Measurements from ENCODE around the gene KLRF1. TPM values are rescaled to one million over a fixed set of nuclear protein-coding genes. Genes with fewer than 3 reads are reported as not detected.

Gene KLRF1
- polyA plus RNA-seq, 1 of the 3 experiments (the other 2 are of a cell fraction), result not detected

DNA sequence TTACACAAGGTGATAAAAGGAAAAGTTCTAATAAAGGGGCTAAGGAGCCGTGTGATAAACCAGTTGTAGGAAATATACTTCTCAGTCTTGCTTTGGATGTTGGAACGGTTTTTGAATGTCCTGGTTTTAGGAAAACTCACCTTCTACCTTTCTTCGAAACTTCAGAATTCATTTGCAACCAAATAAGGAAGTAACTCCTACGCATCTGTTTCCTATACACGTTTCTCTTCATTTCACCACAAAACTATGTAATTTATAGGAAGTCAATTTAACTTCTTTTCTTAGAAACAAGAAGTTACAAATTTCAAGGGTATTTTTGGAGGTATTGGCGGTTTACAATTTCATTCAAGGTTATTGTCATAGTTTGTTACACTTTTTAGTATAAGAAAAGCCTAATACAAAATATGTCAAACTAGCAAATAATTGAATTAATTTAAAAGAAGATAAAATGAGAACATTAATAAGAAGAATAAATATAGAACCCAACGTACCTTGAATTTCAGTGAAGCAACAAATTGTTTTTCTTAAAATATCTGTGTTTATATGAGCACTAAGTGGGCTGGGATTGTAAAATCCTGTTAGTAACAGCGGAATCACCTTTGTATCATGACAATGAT lies 33.4 kb upstream of the KLRF1 start:
- H3K4me1 ChIP-seq (ENCODE audit: control insufficient read depth in 1 of 2, insufficient read depth in 2 of 2, low read depth in 1 of 2, low read length in 1 of 2), result no peaks in the 10 kb centered on the region
- H3K4me2 ChIP-seq, result no peak overlapping the region
- H3K9me2 ChIP-seq, result no peaks in the 10 kb centered on the region
- no peak overlapping the region for H3K9ac ChIP-seq
- no peaks in the 10 kb centered on the region; the same call in 1 of the 2 replicates for H3K27me3 ChIP-seq (ENCODE audit: insufficient read depth)
- no peaks in the 10 kb centered on the region for H3K36me3 ChIP-seq (replicated peaks in 1 of 2; ENCODE audit: control insufficient read depth in 1 of 2, insufficient read depth in 2 of 2, low read length in 1 of 2)
- H2AFZ ChIP-seq (ENCODE audit: low read depth), result no peak overlapping the region
- no peaks in the 10 kb centered on the region for H3K9me3 ChIP-seq
- no peak overlapping the region for H3K4me3 ChIP-seq (ENCODE audit: low read depth in 2 of 2, low read length in 1 of 2)
- H3F3A ChIP-seq (replicated peaks; ENCODE audit: insufficient read depth), result no peaks in the 10 kb centered on the region
- H3K27ac ChIP-seq (ENCODE audit: low read depth in 2 of 2, low read length in 1 of 2), result no peak overlapping the region
- ChIA-PET POLR2A (no interaction called here), CTCF (interaction anchor here (0.7 kb wide), 1 partner anchor 20 kb away, joined by 3 read pairs; no protein-coding TSS in a partner anchor)
- 16% methylated on average over 8 of the region's 8 CpGs for WGBS (ENCODE audit: low lambda C conversion rate)
- TF ChIP-seq TAF1 (IDR thresholded peaks at IDR 0.05; ENCODE audit: borderline replicate concordance, low read depth, low read length) (no peak), NFIC (IDR thresholded peaks at IDR 0.05; ENCODE audit: borderline replicate concordance) (no peak), RCOR1 (IDR thresholded peaks at IDR 0.05; ENCODE audit: low read length) (no peak), TEAD4 (IDR thresholded peaks at IDR 0.05; ENCODE audit: borderline replicate concordance, insufficient read depth) (no peak), EZH2phosphoT487 (IDR thresholded peaks at IDR 0.05; ENCODE audit: borderline replicate concordance, low read depth) (no peak), RXRA (IDR thresholded peaks at IDR 0.05; ENCODE audit: borderline replicate concordance, low read depth) (no peak), CHD2 (IDR thresholded peaks at IDR 0.05; ENCODE audit: low read length, partially characterized antibody) (no peak), ELF1 (IDR thresholded peaks at IDR 0.05) (no peak), YY1 (IDR thresholded peaks at IDR 0.05; ENCODE audit: low read depth) (no peak), MEF2A (IDR thresholded peaks at IDR 0.05; ENCODE audit: borderline replicate concordance, low read depth) (no peak), JUND (IDR thresholded peaks at IDR 0.05) (no peak), SMC3 (IDR thresholded peaks at IDR 0.05; ENCODE audit: low read depth, low read length) (no peak), NRF1 (IDR thresholded peaks at IDR 0.05; ENCODE audit: low read depth, low read length) (no peak), GABPA (IDR thresholded peaks at IDR 0.05; ENCODE audit: low read depth) (no peak)
- H3K79me2 ChIP-seq (ENCODE audit: insufficient read depth), result no peaks in the 10 kb centered on the region
- H4K20me1 ChIP-seq (ENCODE audit: insufficient read depth), result no peaks in the 10 kb centered on the region
- no peak for DNase-seq

DNA sequence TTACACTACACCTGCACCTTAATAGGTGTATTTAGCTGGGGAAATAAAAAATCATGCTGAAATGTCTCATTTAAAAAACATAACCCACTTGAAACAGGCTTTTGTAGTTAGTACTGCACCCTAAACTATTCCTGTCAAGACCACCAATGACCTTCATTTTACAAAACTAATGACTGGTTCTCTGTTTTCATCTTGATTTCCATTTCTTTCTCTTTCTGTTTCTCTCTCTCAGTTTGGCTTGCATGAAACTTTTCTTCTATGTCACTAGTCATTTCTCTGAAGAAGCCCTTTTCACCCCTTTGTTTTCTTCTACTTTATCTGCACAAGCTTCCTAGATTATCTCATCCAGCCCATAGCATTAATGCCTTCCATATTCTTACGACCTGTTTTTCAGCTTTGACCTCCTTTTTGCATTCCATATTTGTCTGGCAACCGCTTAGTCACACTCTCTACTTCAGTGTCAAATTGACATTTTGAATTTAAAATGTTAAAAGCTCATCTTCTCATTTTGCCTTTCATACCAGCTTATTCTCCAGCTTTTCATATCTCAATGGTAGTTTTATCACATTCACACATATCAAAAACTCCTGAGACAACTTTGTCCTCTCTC lies 32.7 kb upstream of the KLRF1 start:
- WGBS (ENCODE audit: low lambda C conversion rate), result 10% methylated on average over 2 of the region's 2 CpGs
- Histone ChIP-seq H2AFZ (ENCODE audit: low read depth) (no peak overlapping the region), H3K79me2 (ENCODE audit: insufficient read depth) (no peaks in the 10 kb centered on the region), H3K4me1 (ENCODE audit: control insufficient read depth in 1 of 2, insufficient read depth in 2 of 2, low read depth in 1 of 2, low read length in 1 of 2) (no peaks in the 10 kb centered on the region), H3K27ac (ENCODE audit: low read depth in 2 of 2, low read length in 1 of 2) (no peak overlapping the region), H4K20me1 (ENCODE audit: insufficient read depth) (no peaks in the 10 kb centered on the region), H3K9ac (no peak overlapping the region), H3K4me3 (ENCODE audit: low read depth in 2 of 2, low read length in 1 of 2) (no peak overlapping the region), H3K36me3 (replicated peaks in 1 of 2; ENCODE audit: control insufficient read depth in 1 of 2, insufficient read depth in 2 of 2, low read length in 1 of 2) (no peaks in the 10 kb centered on the region), H3F3A (replicated peaks; ENCODE audit: insufficient read depth) (no peaks in the 10 kb centered on the region), H3K9me3 (no peaks in the 10 kb centered on the region), H3K4me2 (no peak overlapping the region), H3K9me2 (no peaks in the 10 kb centered on the region), H3K27me3 (ENCODE audit: insufficient read depth) (no peaks in the 10 kb centered on the region; the same call in 1 of the 2 replicates)
- TF ChIP-seq TCF12 (IDR thresholded peaks at IDR 0.05), result no peak
- no peak for TF ChIP-seq NRF1 (IDR thresholded peaks at IDR 0.05; ENCODE audit: low read depth, low read length)
- no peak for TF ChIP-seq POLR2AphosphoS5 (IDR thresholded peaks at IDR 0.05; ENCODE audit: low read depth, low read length)
- TF ChIP-seq MEF2A (IDR thresholded peaks at IDR 0.05; ENCODE audit: borderline replicate concordance, low read depth), result no peak
- TF ChIP-seq, protein P1, sequence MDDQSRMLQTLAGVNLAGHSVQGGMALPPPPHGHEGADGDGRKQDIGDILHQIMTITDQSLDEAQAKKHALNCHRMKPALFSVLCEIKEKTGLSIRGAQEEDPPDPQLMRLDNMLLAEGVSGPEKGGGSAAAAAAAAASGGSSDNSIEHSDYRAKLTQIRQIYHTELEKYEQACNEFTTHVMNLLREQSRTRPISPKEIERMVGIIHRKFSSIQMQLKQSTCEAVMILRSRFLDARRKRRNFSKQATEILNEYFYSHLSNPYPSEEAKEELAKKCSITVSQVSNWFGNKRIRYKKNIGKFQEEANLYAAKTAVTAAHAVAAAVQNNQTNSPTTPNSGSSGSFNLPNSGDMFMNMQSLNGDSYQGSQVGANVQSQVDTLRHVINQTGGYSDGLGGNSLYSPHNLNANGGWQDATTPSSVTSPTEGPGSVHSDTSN (IDR thresholded peaks at IDR 0.05), result no peak
- TF ChIP-seq, protein P2, sequence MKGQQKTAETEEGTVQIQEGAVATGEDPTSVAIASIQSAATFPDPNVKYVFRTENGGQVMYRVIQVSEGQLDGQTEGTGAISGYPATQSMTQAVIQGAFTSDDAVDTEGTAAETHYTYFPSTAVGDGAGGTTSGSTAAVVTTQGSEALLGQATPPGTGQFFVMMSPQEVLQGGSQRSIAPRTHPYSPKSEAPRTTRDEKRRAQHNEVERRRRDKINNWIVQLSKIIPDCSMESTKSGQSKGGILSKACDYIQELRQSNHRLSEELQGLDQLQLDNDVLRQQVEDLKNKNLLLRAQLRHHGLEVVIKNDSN (IDR thresholded peaks at IDR 0.05; ENCODE audit: borderline replicate concordance, low read depth), result no peak
- no peak for TF ChIP-seq GABPA (IDR thresholded peaks at IDR 0.05; ENCODE audit: low read depth)
- no peak for TF ChIP-seq RAD21 (IDR thresholded peaks at IDR 0.05; ENCODE audit: low read length)
- TF ChIP-seq, protein P3, sequence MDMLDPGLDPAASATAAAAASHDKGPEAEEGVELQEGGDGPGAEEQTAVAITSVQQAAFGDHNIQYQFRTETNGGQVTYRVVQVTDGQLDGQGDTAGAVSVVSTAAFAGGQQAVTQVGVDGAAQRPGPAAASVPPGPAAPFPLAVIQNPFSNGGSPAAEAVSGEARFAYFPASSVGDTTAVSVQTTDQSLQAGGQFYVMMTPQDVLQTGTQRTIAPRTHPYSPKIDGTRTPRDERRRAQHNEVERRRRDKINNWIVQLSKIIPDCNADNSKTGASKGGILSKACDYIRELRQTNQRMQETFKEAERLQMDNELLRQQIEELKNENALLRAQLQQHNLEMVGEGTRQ (IDR thresholded peaks at IDR 0.05; ENCODE audit: borderline replicate concordance, low read depth, low read length), result no peak
- TF ChIP-seq EP300 (IDR thresholded peaks at IDR 0.05; ENCODE audit: borderline replicate concordance in 1 of 2, low read depth in 1 of 2, low read length in 1 of 2), result no peak
- TF ChIP-seq JUND (IDR thresholded peaks at IDR 0.05), result no peak
- TF ChIP-seq RFX5 (IDR thresholded peaks at IDR 0.05; ENCODE audit: low read length), result no peak
- TF ChIP-seq FOSL2 (IDR thresholded peaks at IDR 0.05; ENCODE audit: borderline replicate concordance, low read depth), result no peak
- no peak for TF ChIP-seq SMC3 (IDR thresholded peaks at IDR 0.05; ENCODE audit: low read depth, low read length)
- ChIA-PET CTCF (interaction anchor here (0.7 kb wide), 1 partner anchor 19 kb away, joined by 3 read pairs; no protein-coding TSS in a partner anchor), POLR2A (no interaction called here)
- no peak for DNase-seq
